ENCODE measurements around the gene GDPD4. TPM values are rescaled to one million over a fixed set of nuclear protein-coding genes. Genes with fewer than 3 reads are reported as not detected.

Gene GDPD4
- total RNA-seq, 1 experiment from 2014 or later = not detected

GRCh38 chr11:77325159-77325558 lies 23.7 kb upstream of the GDPD4 start:
- no peaks in the 10 kb centered on the region for H3K9me3 ChIP-seq (ENCODE audit: low read depth, low read length, poor library complexity, severe bottlenecking)
- CTCF ChIA-PET = no interaction called here
- no peaks in the 10 kb centered on the region for H3K36me3 ChIP-seq (ENCODE audit: insufficient read depth, low read length, poor library complexity, severe bottlenecking)
- no TSS peak for BruUV-seq (replicated peaks)
- no peaks in the 10 kb centered on the region for H3K27me3 ChIP-seq (replicated peaks; ENCODE audit: insufficient read depth, low read depth, low read length, poor library complexity)
- no peak overlapping the region for H3K27ac ChIP-seq (ENCODE audit: low read depth, low read length, poor library complexity, severe bottlenecking)
- TF ChIP-seq CTCF (conservative IDR thresholded peaks at IDR 0.05; ENCODE audit: low read depth, low read length) (no peak), EZH2 (IDR thresholded peaks at IDR 0.05; ENCODE audit: borderline replicate concordance, low read depth, low read length, poor library complexity, severe bottlenecking) (no peak)
- POLR2A ChIA-PET (ENCODE audit: low non-redundant PET) = no interaction called here
- DNase-seq (ENCODE audit: low spot score) = no peak
- no peak overlapping the region for H3K4me3 ChIP-seq (ENCODE audit: low read depth, low read length, poor library complexity, severe bottlenecking)
- no peaks in the 10 kb centered on the region for H3K4me1 ChIP-seq (ENCODE audit: insufficient read depth, low read length, poor library complexity, severe bottlenecking)
- intact Hi-C loops (cut with micrococcal nuclease; ENCODE audit: unreplicated experiment) = no loop called here

- Histone ChIP-seq H3K36me3 (ENCODE audit: insufficient read depth, low read length, poor library complexity, severe bottlenecking) (no peaks in the 10 kb centered on the region), H3K4me1 (ENCODE audit: insufficient read depth, low read length, poor library complexity, severe bottlenecking) (no peaks in the 10 kb centered on the region), H3K27ac (ENCODE audit: low read depth, low read length, poor library complexity, severe bottlenecking) (no peak overlapping the region), H3K4me3 (ENCODE audit: low read depth, low read length, poor library complexity, severe bottlenecking) (no peak overlapping the region), H3K27me3 (replicated peaks; ENCODE audit: insufficient read depth, low read depth, low read length, poor library complexity) (no peaks in the 10 kb centered on the region), H3K9me3 (ENCODE audit: low read depth, low read length, poor library complexity, severe bottlenecking) (no peaks in the 10 kb centered on the region)
- TF ChIP-seq CTCF (conservative IDR thresholded peaks at IDR 0.05; ENCODE audit: low read depth, low read length) = no peak
- no peak for TF ChIP-seq EZH2 (IDR thresholded peaks at IDR 0.05; ENCODE audit: borderline replicate concordance, low read depth, low read length, poor library complexity, severe bottlenecking)
- intact Hi-C loops (cut with micrococcal nuclease; ENCODE audit: unreplicated experiment) = no loop called here
- no TSS peak for BruUV-seq (replicated peaks)
- no peak for DNase-seq (ENCODE audit: low spot score)
- CTCF ChIA-PET = no interaction called here
- POLR2A ChIA-PET (ENCODE audit: low non-redundant PET) = no interaction called here
Observed at GRCh38 chr11:77324508-77324907, 23.0 kb upstream of the GDPD4 start.

GRCh38 chr11:77322926-77323590 lies 21.6 kb upstream of the GDPD4 start:
- intact Hi-C loops (cut with micrococcal nuclease; ENCODE audit: unreplicated experiment) = no loop called here
- CTCF ChIA-PET = no interaction called here
- POLR2A ChIA-PET (ENCODE audit: low non-redundant PET) = no interaction called here
- no peak for DNase-seq (ENCODE audit: low spot score)
- Histone ChIP-seq H3K27ac (ENCODE audit: low read depth, low read length, poor library complexity, severe bottlenecking) (no peak overlapping the region), H3K27me3 (replicated peaks; ENCODE audit: insufficient read depth, low read depth, low read length, poor library complexity) (no peaks in the 10 kb centered on the region), H3K36me3 (ENCODE audit: insufficient read depth, low read length, poor library complexity, severe bottlenecking) (no peaks in the 10 kb centered on the region), H3K9me3 (ENCODE audit: low read depth, low read length, poor library complexity, severe bottlenecking) (no peaks in the 10 kb centered on the region), H3K4me3 (ENCODE audit: low read depth, low read length, poor library complexity, severe bottlenecking) (no peak overlapping the region), H3K4me1 (ENCODE audit: insufficient read depth, low read length, poor library complexity, severe bottlenecking) (no peaks in the 10 kb centered on the region)
- no peak for TF ChIP-seq EZH2 (IDR thresholded peaks at IDR 0.05; ENCODE audit: borderline replicate concordance, low read depth, low read length, poor library complexity, severe bottlenecking)
- TF ChIP-seq CTCF (conservative IDR thresholded peaks at IDR 0.05; ENCODE audit: low read depth, low read length) = no peak
- BruUV-seq (replicated peaks) = no TSS peak
